ENCODE data around the gene DHX35. TPM values are rescaled to one million over a fixed set of nuclear protein-coding genes. Genes with fewer than 3 reads are reported as not detected.

The DHX35 gene
- total and polyA plus RNA-seq, 10 of the 15 experiments (the other 5 are each of a cell fraction or from before 2014, with no cell fraction given) = 4.3 to 21.6 (median 14.9) TPM

- TF ChIP-seq RELB (IDR thresholded peaks at IDR 0.05; ENCODE audit: low read depth) = no peak
- TF ChIP-seq, protein P1, sequence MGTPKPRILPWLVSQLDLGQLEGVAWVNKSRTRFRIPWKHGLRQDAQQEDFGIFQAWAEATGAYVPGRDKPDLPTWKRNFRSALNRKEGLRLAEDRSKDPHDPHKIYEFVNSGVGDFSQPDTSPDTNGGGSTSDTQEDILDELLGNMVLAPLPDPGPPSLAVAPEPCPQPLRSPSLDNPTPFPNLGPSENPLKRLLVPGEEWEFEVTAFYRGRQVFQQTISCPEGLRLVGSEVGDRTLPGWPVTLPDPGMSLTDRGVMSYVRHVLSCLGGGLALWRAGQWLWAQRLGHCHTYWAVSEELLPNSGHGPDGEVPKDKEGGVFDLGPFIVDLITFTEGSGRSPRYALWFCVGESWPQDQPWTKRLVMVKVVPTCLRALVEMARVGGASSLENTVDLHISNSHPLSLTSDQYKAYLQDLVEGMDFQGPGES (IDR thresholded peaks at IDR 0.05) = no peak
Measured at GRCh38 chr20:39052676-39053075, 90.5 kb downstream of the DHX35 start (continued).

DNA sequence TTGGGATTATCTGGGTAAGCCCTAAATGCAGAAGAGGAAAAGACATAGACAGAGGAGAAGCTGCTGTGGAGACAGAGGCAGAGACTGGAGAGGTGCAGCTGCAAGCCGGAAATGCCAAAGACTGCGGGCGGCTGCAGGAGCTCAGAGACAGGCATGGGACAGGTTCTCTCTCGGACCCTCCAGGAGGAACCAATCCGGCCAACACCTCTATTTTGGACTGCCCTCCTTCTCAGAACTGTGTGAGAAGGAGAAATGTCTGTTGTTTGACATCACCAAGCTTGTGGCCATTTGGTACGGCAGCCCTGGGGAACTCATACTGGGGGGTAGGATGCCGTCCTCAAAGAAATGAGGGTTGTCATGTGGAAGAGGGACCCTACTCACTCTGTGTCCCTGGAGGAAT is 95.0 kb downstream of the DHX35 start:
- Histone ChIP-seq H4K20me1 (ENCODE audit: control insufficient read depth, insufficient read depth) (no peaks in the 10 kb centered on the region), H3K79me2 (ENCODE audit: control insufficient read depth, insufficient read depth, low read length) (no peaks in the 10 kb centered on the region), H3K27me3 (replicated peaks in 1 of 2; ENCODE audit: control insufficient read depth in 2 of 2, insufficient read depth in 2 of 2, low read length in 1 of 2) (no peaks in the 10 kb centered on the region), H2AFZ (ENCODE audit: control insufficient read depth, low read depth, low read length) (no peak overlapping the region), H3K27ac (ENCODE audit: control insufficient read depth, insufficient read depth) (no peak overlapping the region), H3K9me3 (replicated peaks; ENCODE audit: control insufficient read depth, insufficient read depth, low read length) (no peaks in the 10 kb centered on the region), H3K4me2 (ENCODE audit: control insufficient read depth, insufficient read depth) (no peak overlapping the region), H3K4me3 (no peak overlapping the region), H3K4me1 (ENCODE audit: control insufficient read depth, insufficient read depth, low read length) (no peaks in the 10 kb centered on the region), H3K36me3 (ENCODE audit: control insufficient read depth in 2 of 2, insufficient read depth in 2 of 2, low read length in 1 of 2) (no peaks in the 10 kb centered on the region), H3K9ac (ENCODE audit: control insufficient read depth, insufficient read depth, low read length) (no peak overlapping the region)
- BruUV-seq (replicated peaks) = no TSS peak
- intact Hi-C loops (cut with micrococcal nuclease; ENCODE audit: unreplicated experiment) = no loop called here
- CTCF ChIA-PET = interaction anchor here (0.8 to 1.7 kb wide), 2 partner anchors 8 to 24 kb away, joined by 3 to 7 read pairs; no protein-coding TSS in a partner anchor
- ATAC-seq (no peak), DNase-seq (ENCODE audit: low read depth, low spot score) (no peak), FAIRE-seq (no peak)
- TF ChIP-seq YY1 (IDR thresholded peaks at IDR 0.05; ENCODE audit: low read depth, low read length) (no peak), CHD1 (IDR thresholded peaks at IDR 0.05; ENCODE audit: low read depth, low read length) (no peak), CBFB (IDR thresholded peaks at IDR 0.05; ENCODE audit: low read depth) (no peak)
- TF ChIP-seq, protein P2, sequence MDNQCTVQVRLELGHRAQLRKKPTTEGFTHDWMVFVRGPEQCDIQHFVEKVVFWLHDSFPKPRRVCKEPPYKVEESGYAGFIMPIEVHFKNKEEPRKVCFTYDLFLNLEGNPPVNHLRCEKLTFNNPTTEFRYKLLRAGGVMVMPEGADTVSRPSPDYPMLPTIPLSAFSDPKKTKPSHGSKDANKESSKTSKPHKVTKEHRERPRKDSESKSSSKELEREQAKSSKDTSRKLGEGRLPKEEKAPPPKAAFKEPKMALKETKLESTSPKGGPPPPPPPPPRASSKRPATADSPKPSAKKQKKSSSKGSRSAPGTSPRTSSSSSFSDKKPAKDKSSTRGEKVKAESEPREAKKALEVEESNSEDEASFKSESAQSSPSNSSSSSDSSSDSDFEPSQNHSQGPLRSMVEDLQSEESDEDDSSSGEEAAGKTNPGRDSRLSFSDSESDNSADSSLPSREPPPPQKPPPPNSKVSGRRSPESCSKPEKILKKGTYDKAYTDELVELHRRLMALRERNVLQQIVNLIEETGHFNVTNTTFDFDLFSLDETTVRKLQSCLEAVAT (IDR thresholded peaks at IDR 0.05) = no peak
- RAD21 ChIA-PET (ENCODE audit: unreplicated experiment) = no interaction called here
- SMC1A ChIA-PET (ENCODE audit: uncharacterized antibody, unreplicated experiment) = interaction anchor here (0.7 to 0.9 kb wide), 2 partner anchors 20 to 23 kb away, joined by 3 read pairs; no protein-coding TSS in a partner anchor
- POLR2A ChIA-PET = no interaction called here
- in situ Hi-C loops (cut with MboI) = no loop called here
- 55% methylated on average over 7 of the region's 7 CpGs for WGBS (ENCODE audit: insufficient coverage, insufficient replicate concordance, low lambda C conversion rate, missing lambda C conversion rate)
